C4-2B (cell line): ENCODE measurements around the gene SEMA3C.

Experiments used
- H3K27ac ChIP-seq: fragments of 450-650 bp; 2 replicates; pipeline ENCODE4 v1.5.1; 2017
- ZFX ChIP-seq: fragments of 450-650 bp; IDR thresholded peaks from 2 replicates; pipeline ENCODE4 v1.6.1; 2017
- TF ChIP-seq, protein P1 (sequence below): fragments of 450-650 bp; conservative IDR thresholded peaks from 2 replicates; pipeline ENCODE4 v1.5.1; 2017; ENCODE audit warnings: mild to moderate bottlenecking

The SEMA3C gene

DNA sequence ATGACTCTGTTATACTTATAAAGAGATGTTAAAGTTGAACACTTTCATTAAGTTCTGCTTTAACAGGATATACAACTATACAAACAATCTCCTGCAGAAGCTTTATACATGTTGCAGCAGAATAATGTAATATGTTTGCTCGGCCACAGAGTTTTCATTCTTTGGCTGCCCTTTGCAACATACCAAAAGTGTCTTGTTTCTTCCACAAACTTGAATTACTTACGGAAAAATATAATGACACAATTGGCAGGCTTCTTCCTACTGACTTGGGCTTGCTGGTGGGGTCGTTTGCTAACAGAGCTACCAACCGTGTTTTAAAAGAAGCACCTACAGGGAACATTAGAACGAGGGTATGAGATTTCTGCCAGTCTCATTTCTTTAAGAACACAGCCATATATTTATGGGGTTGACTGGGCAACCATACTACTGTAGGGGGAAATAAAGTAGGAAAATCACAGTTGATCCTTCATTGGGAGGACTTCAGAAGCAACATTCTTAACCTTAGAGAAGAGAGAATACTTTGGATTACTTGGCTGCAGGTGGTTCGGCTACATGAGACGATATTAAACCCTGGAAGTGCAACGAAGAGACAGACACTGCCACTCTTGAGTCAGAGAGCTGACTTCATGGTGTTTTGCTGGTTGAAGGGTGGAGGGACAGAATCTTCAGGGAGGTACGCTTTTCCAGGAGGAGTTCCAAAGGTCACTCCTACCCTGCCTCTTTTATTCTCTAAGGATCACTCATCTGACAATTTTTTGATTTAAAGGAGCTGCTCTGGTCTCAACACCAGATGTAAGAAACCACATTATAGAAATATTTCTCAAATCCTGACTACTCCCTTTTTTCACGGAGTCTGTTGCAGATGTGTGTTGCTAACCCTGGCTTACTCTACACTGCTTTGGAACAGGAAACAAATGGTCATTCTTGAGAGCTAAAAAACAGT is 123.9 kb downstream of the SEMA3C start:
- no peak overlapping the region for H3K27ac ChIP-seq
- no peak for TF ChIP-seq ZFX
- TF ChIP-seq, protein P1, sequence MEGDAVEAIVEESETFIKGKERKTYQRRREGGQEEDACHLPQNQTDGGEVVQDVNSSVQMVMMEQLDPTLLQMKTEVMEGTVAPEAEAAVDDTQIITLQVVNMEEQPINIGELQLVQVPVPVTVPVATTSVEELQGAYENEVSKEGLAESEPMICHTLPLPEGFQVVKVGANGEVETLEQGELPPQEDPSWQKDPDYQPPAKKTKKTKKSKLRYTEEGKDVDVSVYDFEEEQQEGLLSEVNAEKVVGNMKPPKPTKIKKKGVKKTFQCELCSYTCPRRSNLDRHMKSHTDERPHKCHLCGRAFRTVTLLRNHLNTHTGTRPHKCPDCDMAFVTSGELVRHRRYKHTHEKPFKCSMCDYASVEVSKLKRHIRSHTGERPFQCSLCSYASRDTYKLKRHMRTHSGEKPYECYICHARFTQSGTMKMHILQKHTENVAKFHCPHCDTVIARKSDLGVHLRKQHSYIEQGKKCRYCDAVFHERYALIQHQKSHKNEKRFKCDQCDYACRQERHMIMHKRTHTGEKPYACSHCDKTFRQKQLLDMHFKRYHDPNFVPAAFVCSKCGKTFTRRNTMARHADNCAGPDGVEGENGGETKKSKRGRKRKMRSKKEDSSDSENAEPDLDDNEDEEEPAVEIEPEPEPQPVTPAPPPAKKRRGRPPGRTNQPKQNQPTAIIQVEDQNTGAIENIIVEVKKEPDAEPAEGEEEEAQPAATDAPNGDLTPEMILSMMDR, result no peak

DNA sequence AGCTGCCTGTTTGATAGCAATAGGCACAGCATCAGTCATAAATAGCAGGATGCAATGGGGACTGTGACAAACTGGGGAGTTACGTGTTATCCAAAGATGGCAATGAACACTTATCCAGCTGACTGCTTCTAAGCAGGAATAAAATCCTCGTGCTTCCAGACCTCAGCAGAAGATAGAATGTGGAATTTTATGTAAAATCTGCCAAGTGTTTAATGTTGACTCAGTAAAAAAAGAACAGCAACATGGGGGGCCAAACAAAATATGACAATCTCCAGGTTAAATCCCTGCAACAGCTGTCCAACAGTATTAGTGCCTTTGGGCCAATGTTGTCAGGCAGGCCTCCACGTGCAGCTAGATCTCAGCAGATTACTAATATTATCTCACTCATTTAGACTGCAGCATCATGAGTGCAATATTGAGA is 127.3 kb downstream of the SEMA3C start:
- H3K27ac ChIP-seq, result no peak overlapping the region
- no peak for TF ChIP-seq ZFX
- TF ChIP-seq, protein P1, result no peak

DNA sequence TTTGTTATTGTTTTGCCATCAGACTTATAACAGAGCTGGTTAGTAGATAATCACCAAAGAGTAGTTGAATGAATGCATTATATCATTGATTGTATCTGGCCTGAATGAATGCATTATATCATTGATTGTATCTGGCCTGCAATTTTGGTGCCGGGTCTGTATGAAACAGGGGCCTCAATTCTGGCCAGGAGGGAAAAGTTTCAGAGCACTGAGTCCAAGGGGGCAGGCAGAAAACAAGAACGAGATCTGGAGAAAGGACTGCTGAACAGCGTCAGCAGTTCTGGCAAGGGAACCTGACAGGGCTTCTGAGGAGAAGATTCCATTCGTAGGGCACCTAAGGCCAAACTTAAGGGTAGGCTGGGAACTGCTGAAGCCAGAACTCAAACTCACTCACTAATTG is 128.0 kb downstream of the SEMA3C start:
- H3K27ac ChIP-seq, result no peak overlapping the region
- no peak for TF ChIP-seq ZFX
- TF ChIP-seq, protein P1, result no peak

DNA sequence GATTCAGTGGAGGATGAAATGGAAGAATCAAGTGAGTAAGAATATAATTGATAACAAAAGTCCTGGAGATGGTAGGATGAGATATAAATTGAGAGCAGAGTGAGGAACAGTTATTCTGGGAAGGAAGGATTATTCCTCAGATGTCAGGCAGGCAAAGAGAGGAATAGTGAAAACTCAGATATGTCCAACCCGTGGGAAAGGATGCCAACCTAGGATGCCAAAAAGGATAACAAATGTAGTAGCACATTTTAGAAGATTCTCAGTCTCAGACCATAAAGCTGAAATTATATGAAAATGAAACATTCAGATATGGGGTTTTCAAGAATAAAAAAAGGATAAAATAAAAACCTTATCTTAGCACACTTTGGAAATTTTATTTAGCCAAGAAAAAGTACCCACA is 131.1 kb downstream of the SEMA3C start:
- H3K27ac ChIP-seq, result no peak overlapping the region
- TF ChIP-seq ZFX, result no peak
- TF ChIP-seq, protein P1, result no peak

DNA sequence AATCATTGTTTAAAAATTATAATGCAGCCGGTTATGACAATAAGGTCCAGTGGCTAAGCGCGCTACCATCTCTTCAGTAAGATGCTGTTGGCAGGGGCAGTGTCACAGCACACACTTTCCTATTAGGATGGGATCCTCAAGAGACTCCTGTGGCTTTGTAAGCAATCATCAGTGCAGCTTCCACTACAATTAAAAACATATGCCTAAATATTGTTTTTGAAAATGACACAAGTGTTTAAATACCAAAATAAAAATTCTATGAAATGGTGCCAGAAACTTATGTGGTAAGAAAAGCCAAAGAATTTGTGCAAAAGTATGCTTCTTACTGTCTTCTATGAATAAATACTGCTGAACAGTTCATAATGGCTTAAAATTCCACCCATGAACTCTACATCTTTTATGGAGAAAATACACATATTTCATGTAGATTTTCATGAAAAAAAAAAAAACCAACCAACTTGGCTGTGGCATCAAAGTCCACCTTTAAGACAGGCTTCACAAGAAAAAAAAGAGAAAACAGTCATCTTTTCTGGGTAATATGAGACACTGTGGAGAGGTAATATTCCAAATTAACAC is 132.8 kb downstream of the SEMA3C start:
- no peak overlapping the region for H3K27ac ChIP-seq
- no peak for TF ChIP-seq ZFX
- TF ChIP-seq, protein P1, result no peak

DNA sequence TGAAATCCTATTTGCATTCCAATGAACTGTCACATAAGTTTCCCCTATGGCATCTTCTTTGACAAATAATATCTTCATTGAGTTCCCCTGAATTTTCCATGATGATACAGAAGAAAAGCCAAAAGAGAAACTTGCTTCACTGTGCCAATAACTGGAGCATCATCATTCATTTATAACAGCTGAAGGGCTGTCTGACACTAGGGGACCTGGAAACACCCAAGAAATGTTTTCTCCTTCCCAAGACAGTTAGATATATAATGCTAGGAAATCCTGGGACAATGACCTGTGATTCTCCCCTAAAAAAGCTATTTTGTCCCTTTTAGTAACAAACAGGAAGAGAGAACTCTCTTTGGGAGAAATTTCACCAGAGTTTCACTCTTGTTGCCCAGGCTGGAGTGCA is 133.6 kb downstream of the SEMA3C start:
- TF ChIP-seq, protein P1, result no peak
- TF ChIP-seq ZFX, result no peak

DNA sequence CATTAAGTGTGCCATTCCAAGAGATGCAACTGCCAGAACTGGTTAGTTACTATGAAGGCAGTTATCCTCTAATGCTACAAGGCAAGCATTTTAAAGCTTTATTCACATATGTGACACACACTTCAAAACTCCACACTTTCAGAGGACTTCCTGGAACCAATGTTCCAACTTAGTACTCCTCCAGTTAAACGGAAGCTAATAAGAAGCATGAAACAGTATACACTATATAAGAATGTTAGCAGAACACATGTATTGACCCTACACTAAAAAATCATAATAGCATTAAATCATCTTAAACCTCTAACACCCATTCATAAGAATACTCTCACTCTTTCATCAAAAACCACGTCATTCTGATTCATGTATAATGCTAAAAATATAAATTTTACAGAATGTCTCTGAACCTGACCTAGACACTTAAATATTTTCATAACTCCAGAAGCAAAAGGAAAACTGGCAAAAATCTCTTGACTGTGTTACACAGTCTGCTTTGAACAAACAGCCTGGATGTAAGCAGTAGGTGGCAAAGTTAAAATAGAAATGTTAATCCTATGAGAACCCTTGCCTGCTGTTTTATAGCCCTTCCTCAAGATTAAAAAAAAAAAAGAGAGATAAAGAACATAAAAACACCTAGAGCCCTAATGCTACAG is 135.0 kb downstream of the SEMA3C start:
- TF ChIP-seq, protein P1, result no peak
- TF ChIP-seq ZFX, result no peak

More for the DNA sequence above, 133.6 kb downstream of the SEMA3C start:
- H3K27ac ChIP-seq, result no peak overlapping the region

More for the DNA sequence above, 135.0 kb downstream of the SEMA3C start:
- H3K27ac ChIP-seq, result no peak overlapping the region
